Right renal cortex interstitium (tissue), 3 donors: Measurements from ENCODE around the gene SNX5. TPM values are rescaled to one million over a fixed set of nuclear protein-coding genes. Genes with fewer than 3 reads are reported as not detected.

ENCODE experiments used
- polyA plus RNA-seq, 3 donors: library from polyadenylated mRNA; unstranded; fragments of 120-200 nt; gene quantifications; one replicate each; pipeline ENCODE4 v1.2.1, GENCODE V29; 2013; ENCODE audit not compliant: insufficient read length in 3 of 3

SNX5 gene
- polyA plus RNA-seq, 3 donors: 214 to 232 (median 222) TPM

Other genes with a start within 250 kb of the SNX5 start
- gene MGME1, start 224 bp upstream of the SNX5 start, polyA plus RNA-seq: 10 to 100 TPM; 42.1 to 44.0 (median 42.9) TPM
- gene OVOL2, start 89.1 kb upstream of the SNX5 start, polyA plus RNA-seq: 1 to 10 TPM; 1.1 to 1.4 (median 1.3) TPM
- 10 to 100 TPM; 29.2 to 32.4 (median 31.9) TPM for gene KAT14, start 169.1 kb upstream of the SNX5 start, polyA plus RNA-seq
- 10 to 100 TPM; 19.3 to 21.9 (median 21.3) TPM for gene PET117, start 169.1 kb upstream of the SNX5 start, polyA plus RNA-seq